Measurements from ENCODE around the gene C2orf78. TPM values are rescaled to one million over a fixed set of nuclear protein-coding genes. Genes with fewer than 3 reads are reported as not detected.

The C2orf78 gene
- total and polyA plus RNA-seq, 9 of the 15 experiments (the other 6 are each of a cell fraction or from before 2014, with no cell fraction given), result 0.04 to 0.28 (median 0.20) TPM

DNA sequence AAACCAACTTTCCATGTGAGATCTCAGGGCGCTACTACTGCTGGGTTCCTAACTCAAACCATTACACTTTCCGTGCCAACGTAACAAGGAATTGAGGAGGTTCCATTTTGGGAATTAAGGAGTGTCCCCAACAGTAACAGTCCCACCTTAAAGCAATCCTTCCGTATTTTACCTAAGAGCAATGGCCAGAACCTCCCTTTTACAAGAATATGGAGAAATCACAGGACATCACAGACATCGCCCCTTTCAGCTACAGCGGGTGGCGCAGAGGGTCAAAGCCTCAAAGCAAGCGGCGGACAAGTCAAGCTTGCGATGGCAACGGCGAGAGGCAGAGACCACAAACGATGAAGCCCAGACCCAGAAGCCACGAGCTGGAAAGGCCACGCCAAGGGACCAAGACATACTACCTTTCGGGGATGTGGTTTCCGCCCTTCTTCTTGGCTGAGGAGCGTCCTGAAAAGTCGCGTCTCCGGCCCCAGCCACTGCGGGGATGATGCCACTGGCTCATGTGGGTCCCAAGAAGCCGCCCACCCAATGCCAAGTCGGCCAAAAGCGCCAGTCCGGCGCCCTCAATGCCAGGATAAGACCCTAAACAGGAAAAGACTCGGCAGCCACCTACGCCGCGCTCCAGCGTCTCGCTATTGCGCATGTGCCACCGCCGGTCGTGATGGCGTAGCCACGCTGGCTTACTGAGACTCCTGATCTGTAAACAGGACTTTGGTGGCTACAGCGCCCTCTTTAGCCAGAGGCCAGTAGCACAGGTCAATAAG, 4.3 kb upstream of the C2orf78 start, which contains the start of gene DUSP11 (continued):
- TF ChIP-seq, protein P1, sequence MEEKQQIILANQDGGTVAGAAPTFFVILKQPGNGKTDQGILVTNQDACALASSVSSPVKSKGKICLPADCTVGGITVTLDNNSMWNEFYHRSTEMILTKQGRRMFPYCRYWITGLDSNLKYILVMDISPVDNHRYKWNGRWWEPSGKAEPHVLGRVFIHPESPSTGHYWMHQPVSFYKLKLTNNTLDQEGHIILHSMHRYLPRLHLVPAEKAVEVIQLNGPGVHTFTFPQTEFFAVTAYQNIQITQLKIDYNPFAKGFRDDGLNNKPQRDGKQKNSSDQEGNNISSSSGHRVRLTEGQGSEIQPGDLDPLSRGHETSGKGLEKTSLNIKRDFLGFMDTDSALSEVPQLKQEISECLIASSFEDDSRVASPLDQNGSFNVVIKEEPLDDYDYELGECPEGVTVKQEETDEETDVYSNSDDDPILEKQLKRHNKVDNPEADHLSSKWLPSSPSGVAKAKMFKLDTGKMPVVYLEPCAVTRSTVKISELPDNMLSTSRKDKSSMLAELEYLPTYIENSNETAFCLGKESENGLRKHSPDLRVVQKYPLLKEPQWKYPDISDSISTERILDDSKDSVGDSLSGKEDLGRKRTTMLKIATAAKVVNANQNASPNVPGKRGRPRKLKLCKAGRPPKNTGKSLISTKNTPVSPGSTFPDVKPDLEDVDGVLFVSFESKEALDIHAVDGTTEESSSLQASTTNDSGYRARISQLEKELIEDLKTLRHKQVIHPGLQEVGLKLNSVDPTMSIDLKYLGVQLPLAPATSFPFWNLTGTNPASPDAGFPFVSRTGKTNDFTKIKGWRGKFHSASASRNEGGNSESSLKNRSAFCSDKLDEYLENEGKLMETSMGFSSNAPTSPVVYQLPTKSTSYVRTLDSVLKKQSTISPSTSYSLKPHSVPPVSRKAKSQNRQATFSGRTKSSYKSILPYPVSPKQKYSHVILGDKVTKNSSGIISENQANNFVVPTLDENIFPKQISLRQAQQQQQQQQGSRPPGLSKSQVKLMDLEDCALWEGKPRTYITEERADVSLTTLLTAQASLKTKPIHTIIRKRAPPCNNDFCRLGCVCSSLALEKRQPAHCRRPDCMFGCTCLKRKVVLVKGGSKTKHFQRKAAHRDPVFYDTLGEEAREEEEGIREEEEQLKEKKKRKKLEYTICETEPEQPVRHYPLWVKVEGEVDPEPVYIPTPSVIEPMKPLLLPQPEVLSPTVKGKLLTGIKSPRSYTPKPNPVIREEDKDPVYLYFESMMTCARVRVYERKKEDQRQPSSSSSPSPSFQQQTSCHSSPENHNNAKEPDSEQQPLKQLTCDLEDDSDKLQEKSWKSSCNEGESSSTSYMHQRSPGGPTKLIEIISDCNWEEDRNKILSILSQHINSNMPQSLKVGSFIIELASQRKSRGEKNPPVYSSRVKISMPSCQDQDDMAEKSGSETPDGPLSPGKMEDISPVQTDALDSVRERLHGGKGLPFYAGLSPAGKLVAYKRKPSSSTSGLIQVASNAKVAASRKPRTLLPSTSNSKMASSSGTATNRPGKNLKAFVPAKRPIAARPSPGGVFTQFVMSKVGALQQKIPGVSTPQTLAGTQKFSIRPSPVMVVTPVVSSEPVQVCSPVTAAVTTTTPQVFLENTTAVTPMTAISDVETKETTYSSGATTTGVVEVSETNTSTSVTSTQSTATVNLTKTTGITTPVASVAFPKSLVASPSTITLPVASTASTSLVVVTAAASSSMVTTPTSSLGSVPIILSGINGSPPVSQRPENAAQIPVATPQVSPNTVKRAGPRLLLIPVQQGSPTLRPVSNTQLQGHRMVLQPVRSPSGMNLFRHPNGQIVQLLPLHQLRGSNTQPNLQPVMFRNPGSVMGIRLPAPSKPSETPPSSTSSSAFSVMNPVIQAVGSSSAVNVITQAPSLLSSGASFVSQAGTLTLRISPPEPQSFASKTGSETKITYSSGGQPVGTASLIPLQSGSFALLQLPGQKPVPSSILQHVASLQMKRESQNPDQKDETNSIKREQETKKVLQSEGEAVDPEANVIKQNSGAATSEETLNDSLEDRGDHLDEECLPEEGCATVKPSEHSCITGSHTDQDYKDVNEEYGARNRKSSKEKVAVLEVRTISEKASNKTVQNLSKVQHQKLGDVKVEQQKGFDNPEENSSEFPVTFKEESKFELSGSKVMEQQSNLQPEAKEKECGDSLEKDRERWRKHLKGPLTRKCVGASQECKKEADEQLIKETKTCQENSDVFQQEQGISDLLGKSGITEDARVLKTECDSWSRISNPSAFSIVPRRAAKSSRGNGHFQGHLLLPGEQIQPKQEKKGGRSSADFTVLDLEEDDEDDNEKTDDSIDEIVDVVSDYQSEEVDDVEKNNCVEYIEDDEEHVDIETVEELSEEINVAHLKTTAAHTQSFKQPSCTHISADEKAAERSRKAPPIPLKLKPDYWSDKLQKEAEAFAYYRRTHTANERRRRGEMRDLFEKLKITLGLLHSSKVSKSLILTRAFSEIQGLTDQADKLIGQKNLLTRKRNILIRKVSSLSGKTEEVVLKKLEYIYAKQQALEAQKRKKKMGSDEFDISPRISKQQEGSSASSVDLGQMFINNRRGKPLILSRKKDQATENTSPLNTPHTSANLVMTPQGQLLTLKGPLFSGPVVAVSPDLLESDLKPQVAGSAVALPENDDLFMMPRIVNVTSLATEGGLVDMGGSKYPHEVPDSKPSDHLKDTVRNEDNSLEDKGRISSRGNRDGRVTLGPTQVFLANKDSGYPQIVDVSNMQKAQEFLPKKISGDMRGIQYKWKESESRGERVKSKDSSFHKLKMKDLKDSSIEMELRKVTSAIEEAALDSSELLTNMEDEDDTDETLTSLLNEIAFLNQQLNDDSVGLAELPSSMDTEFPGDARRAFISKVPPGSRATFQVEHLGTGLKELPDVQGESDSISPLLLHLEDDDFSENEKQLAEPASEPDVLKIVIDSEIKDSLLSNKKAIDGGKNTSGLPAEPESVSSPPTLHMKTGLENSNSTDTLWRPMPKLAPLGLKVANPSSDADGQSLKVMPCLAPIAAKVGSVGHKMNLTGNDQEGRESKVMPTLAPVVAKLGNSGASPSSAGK (IDR thresholded peaks at IDR 0.05), result no peak; the same call in 1 of the 2 replicates
- TF ChIP-seq WHSC1 (IDR thresholded peaks at IDR 0.05; ENCODE audit: low read length) (no peak), NCOA4 (IDR thresholded peaks at IDR 0.05; ENCODE audit: partially characterized antibody) (no peak), CTBP1 (IDR thresholded peaks at IDR 0.05; ENCODE audit: borderline replicate concordance) (peak; percentile 65; the same call in 1 of the 2 replicates), GATA2 (CRISPR knock-in tag; IDR thresholded peaks at IDR 0.05) (no peak), NFE2 (IDR thresholded peaks at IDR 0.05; ENCODE audit: low read depth) (no peak), DIDO1 (tag; IDR thresholded peaks at IDR 0.05; ENCODE audit: low read depth) (no peak), ZNF778 (CRISPR knock-in tag; IDR thresholded peaks at IDR 0.05) (no peak), NONO (IDR thresholded peaks at IDR 0.05; ENCODE audit: low read depth in 2 of 2, low read length in 1 of 2) (no peak), ILF3 (IDR thresholded peaks at IDR 0.05; ENCODE audit: borderline replicate concordance) (no peak)
- TF ChIP-seq, protein P2, sequence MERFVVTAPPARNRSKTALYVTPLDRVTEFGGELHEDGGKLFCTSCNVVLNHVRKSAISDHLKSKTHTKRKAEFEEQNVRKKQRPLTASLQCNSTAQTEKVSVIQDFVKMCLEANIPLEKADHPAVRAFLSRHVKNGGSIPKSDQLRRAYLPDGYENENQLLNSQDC (CRISPR knock-in tag; IDR thresholded peaks at IDR 0.05), result no peak
- TF ChIP-seq, protein P3, sequence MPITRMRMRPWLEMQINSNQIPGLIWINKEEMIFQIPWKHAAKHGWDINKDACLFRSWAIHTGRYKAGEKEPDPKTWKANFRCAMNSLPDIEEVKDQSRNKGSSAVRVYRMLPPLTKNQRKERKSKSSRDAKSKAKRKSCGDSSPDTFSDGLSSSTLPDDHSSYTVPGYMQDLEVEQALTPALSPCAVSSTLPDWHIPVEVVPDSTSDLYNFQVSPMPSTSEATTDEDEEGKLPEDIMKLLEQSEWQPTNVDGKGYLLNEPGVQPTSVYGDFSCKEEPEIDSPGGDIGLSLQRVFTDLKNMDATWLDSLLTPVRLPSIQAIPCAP (CRISPR knock-in tag; IDR thresholded peaks at IDR 0.05; ENCODE audit: borderline replicate concordance), result no peak
- TF ChIP-seq, protein P4, sequence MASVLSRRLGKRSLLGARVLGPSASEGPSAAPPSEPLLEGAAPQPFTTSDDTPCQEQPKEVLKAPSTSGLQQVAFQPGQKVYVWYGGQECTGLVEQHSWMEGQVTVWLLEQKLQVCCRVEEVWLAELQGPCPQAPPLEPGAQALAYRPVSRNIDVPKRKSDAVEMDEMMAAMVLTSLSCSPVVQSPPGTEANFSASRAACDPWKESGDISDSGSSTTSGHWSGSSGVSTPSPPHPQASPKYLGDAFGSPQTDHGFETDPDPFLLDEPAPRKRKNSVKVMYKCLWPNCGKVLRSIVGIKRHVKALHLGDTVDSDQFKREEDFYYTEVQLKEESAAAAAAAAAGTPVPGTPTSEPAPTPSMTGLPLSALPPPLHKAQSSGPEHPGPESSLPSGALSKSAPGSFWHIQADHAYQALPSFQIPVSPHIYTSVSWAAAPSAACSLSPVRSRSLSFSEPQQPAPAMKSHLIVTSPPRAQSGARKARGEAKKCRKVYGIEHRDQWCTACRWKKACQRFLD (CRISPR knock-in tag; IDR thresholded peaks at IDR 0.05), result 0 out of 2 replicates have a peak, but pooled peaks have one; percentile 38
